ENCODE measurements around the gene KCNK7.

The KCNK7 gene

GRCh38 chr11:65556470-65557279, 38.9 kb downstream of the KCNK7 start:
- Histone ChIP-seq H3K27me3 (ENCODE audit: control insufficient read depth in 1 of 2, insufficient read depth in 2 of 2, low read length in 2 of 2) (no peaks in the 10 kb centered on the region), H3K4me1 (ENCODE audit: insufficient read depth, low read length) (peaks cover 62% of the 10 kb centered on the region), H3K36me3 (ENCODE audit: insufficient read depth, low read length) (peaks cover 13% of the 10 kb centered on the region), H3K9ac (ENCODE audit: low read length) (peak overlapping the region; percentile 83), H3K9me3 (ENCODE audit: low read length) (no peaks in the 10 kb centered on the region), H3K27ac (ENCODE audit: low read depth, low read length) (peak overlapping the region; percentile 85), H3K4me3 (ENCODE audit: low read depth in 1 of 2, low read length in 2 of 2) (peak overlapping the region; percentile 24 to 75)

DNA sequence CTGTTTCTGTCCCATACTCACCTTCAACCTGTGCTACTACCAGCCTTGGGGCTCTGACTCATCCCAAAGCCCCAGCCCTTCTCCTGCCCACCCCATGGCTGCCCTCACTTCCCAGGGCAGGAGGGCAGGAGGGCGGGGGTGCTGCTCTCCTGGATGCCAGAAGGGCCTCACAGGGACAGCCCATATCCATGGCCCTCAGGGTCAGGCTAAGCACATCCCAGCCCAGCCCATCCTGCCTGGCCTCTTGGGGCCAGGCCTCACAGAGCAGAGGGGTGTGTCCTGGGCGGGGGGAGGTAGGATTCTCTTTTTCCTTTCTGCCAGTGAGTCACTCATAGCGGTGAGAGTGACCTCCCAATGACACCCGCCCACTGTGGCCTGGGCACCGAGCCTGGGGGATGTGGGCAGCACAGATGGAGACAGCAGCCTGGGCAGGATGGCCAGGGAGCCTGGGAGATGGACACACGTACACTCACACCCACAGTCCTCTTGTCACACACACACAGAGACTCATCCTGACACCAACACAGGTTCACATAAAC, 39.8 kb downstream of the KCNK7 start:
- H3K4me3 ChIP-seq (ENCODE audit: low read depth in 1 of 2, low read length in 2 of 2) = no peak overlapping the region
- no peaks in the 10 kb centered on the region for H3K27me3 ChIP-seq (ENCODE audit: control insufficient read depth in 1 of 2, insufficient read depth in 2 of 2, low read length in 2 of 2)
- H3K9ac ChIP-seq (ENCODE audit: low read length) = no peak overlapping the region
- peaks cover 57% of the 10 kb centered on the region for H3K4me1 ChIP-seq (ENCODE audit: insufficient read depth, low read length)
- no peak overlapping the region for H3K27ac ChIP-seq (ENCODE audit: low read depth, low read length)
- H3K9me3 ChIP-seq (ENCODE audit: low read length) = no peaks in the 10 kb centered on the region
- H3K36me3 ChIP-seq (ENCODE audit: insufficient read depth, low read length) = peaks cover 22% of the 10 kb centered on the region

DNA sequence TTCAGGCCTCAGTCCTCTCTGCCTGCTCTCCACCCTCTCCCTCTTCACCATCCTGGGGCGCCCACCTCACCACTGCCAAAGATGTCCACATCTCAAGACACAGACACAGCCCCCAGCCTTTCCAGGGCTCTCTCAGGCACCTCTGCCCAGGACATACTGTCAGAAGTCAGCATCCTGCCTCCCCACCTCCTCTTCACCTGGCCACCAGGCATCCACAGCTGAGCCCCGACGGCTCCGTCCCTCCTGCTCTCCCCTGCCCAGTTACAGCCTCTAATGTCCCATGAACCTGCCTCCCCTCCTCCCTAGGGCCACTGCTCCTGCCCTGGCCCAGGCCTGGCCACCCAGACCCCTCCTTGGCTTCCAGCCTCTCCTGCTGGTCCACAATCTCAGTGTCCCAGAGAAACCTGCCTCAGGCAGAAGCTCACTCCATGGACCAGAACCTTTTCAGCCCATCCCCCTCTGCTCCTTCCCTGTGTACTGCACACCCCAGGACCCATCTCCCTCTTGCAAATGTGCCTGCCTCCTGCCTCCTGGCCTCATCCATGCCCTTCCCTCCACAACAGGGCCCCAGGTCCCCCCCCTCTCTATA, 40.7 kb downstream of the KCNK7 start:
- H3K36me3 ChIP-seq (ENCODE audit: insufficient read depth, low read length) = peaks cover 23% of the 10 kb centered on the region
- H3K27ac ChIP-seq (ENCODE audit: low read depth, low read length) = peak overlapping the region; percentile 6
- no peaks in the 10 kb centered on the region for H3K9me3 ChIP-seq (ENCODE audit: low read length)
- H3K4me3 ChIP-seq (ENCODE audit: low read depth in 1 of 2, low read length in 2 of 2) = no peak overlapping the region
- peaks cover 49% of the 10 kb centered on the region for H3K4me1 ChIP-seq (ENCODE audit: insufficient read depth, low read length)
- H3K27me3 ChIP-seq (ENCODE audit: control insufficient read depth in 1 of 2, insufficient read depth in 2 of 2, low read length in 2 of 2) = no peaks in the 10 kb centered on the region
- no peak overlapping the region for H3K9ac ChIP-seq (ENCODE audit: low read length)

DNA sequence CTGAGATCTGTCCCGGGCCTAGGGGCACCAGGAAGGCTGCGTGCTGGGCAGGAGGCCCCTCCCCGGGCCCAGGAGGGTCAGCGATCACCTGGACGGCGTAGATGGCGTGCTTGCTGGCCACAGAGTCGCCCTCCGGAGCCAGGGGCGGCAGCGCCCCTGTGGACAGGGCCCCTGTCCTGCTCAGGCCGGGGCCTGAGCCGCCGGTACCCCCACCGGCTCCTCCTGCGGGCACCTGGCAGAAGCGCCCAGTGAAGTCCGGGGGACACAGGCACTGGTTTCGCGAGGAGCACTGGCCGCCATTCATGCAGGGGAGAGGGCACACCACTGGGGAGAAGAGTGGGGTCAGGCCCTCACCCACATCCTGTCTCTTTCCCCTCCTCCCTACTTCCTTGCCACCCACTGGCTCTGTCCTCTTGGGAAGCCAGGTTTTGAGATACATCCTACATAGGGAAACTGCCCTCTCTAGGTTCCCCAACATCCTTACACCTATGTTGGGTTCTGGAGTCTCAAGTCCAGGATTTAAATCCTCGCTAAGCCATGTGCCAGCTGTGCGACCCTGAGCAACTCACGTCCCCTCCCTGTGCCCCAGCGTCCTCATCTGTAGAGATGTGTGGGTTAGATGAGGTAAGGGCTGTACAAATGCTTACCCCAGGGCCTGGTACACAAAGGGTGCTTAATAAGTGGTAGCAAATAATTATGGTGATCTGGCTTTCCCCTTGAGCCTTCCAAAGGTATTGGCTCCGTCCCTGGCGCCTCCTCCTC, 41.4 kb downstream of the KCNK7 start:
- no peak overlapping the region for H3K9ac ChIP-seq (ENCODE audit: low read length)
- no peak overlapping the region for H3K27ac ChIP-seq (ENCODE audit: low read depth, low read length)
- no peaks in the 10 kb centered on the region for H3K9me3 ChIP-seq (ENCODE audit: low read length)
- H3K4me3 ChIP-seq (ENCODE audit: low read depth in 1 of 2, low read length in 2 of 2) = no peak overlapping the region
- H3K27me3 ChIP-seq (ENCODE audit: control insufficient read depth in 1 of 2, insufficient read depth in 2 of 2, low read length in 2 of 2) = no peaks in the 10 kb centered on the region
- peaks cover 42% of the 10 kb centered on the region for H3K4me1 ChIP-seq (ENCODE audit: insufficient read depth, low read length)
- H3K36me3 ChIP-seq (ENCODE audit: insufficient read depth, low read length) = peaks cover 28% of the 10 kb centered on the region

DNA sequence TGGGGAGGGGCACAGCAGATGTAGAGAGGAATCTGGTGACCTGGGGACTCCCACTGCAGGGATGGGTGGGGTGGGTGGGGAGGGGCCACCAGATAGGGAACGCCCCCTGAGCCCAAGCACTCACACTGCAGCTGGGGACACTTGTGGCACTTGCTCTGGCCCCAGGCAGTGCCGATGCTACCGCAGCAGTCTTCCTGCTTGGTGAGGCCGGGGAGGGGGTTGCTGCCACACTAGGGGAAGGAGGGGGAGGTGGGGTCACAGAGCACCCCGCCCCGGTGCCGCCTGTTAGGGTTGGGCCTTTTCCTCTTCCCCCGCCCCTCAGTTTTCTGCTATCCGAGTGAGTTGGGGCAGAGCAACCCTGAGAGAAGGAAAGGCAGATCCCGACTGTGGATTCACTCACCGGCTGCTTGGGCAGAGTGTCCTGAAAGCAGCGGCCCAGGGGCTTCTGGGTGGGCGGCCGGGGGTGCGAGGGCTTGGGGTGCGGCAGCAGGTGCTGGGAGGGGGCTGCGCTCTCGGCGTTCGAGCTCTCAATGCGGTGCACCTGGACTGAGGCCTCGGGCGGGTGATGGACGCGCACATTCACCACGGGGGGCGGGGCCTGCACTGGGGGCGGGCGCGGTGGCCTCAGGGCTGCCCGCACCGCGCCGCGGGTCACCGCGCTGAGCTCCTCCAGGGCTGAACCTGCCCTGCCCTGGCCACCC, 42.1 kb downstream of the KCNK7 start:
- Histone ChIP-seq H3K4me3 (ENCODE audit: low read depth in 1 of 2, low read length in 2 of 2) (no peak overlapping the region), H3K9me3 (ENCODE audit: low read length) (no peaks in the 10 kb centered on the region), H3K4me1 (ENCODE audit: insufficient read depth, low read length) (peaks cover 35% of the 10 kb centered on the region), H3K36me3 (ENCODE audit: insufficient read depth, low read length) (peaks cover 35% of the 10 kb centered on the region), H3K9ac (ENCODE audit: low read length) (no peak overlapping the region), H3K27me3 (ENCODE audit: control insufficient read depth in 1 of 2, insufficient read depth in 2 of 2, low read length in 2 of 2) (no peaks in the 10 kb centered on the region), H3K27ac (ENCODE audit: low read depth, low read length) (no peak overlapping the region)

GRCh38 chr11:65552388-65552951, 43.1 kb downstream of the KCNK7 start:
- Histone ChIP-seq H3K27ac (ENCODE audit: low read depth, low read length) (no peak overlapping the region), H3K4me3 (ENCODE audit: low read depth in 1 of 2, low read length in 2 of 2) (no peak overlapping the region), H3K36me3 (ENCODE audit: insufficient read depth, low read length) (peaks cover 38% of the 10 kb centered on the region), H3K9ac (ENCODE audit: low read length) (no peak overlapping the region), H3K9me3 (ENCODE audit: low read length) (no peaks in the 10 kb centered on the region), H3K4me1 (ENCODE audit: insufficient read depth, low read length) (peaks cover 35% of the 10 kb centered on the region), H3K27me3 (ENCODE audit: control insufficient read depth in 1 of 2, insufficient read depth in 2 of 2, low read length in 2 of 2) (no peaks in the 10 kb centered on the region)

DNA sequence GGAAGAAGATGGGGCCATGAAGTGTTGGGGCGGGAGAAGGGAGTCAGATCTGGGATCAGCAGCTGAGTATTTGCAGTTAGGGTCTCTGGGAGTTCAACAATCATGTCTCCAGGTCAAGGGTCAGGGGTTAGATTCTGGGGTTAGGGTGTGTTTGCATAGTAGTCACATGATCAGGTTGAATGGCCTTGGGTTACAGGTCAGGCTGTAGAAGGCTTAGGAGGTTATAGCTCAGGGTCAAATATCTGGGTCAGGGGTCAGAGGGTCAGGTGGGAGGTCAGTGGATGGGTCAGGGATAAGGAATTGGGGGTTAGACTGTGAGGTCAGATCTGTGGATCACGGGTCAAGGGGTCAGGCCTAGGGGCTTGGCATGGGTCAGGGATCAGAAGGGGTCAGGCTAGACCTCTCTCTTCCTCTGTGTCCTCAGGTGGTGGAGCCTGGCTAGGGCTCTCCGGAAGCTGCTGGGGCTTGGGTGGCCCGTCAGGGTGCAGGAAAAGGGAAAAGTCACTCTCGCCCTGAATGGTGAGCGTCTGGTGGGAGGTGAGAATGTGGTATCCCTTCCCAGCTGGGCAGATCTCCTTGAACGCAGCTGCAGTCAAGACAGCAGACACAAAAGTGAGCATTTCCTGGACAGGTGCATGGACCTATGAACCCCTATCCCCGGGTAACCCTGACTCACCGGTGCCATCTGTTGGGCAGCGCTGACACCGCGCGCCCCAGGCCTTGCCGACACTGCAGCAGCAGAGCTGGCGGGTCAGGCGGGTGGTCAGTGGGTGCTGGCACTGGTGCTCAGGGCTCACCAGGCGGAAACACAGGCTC, 43.8 kb downstream of the KCNK7 start:
- Histone ChIP-seq H3K4me3 (ENCODE audit: low read depth in 1 of 2, low read length in 2 of 2) (no peak overlapping the region), H3K36me3 (ENCODE audit: insufficient read depth, low read length) (peaks cover 38% of the 10 kb centered on the region), H3K4me1 (ENCODE audit: insufficient read depth, low read length) (peaks cover 28% of the 10 kb centered on the region), H3K27me3 (ENCODE audit: control insufficient read depth in 1 of 2, insufficient read depth in 2 of 2, low read length in 2 of 2) (no peaks in the 10 kb centered on the region), H3K9me3 (ENCODE audit: low read length) (no peaks in the 10 kb centered on the region), H3K27ac (ENCODE audit: low read depth, low read length) (no peak overlapping the region), H3K9ac (ENCODE audit: low read length) (no peak overlapping the region)

DNA sequence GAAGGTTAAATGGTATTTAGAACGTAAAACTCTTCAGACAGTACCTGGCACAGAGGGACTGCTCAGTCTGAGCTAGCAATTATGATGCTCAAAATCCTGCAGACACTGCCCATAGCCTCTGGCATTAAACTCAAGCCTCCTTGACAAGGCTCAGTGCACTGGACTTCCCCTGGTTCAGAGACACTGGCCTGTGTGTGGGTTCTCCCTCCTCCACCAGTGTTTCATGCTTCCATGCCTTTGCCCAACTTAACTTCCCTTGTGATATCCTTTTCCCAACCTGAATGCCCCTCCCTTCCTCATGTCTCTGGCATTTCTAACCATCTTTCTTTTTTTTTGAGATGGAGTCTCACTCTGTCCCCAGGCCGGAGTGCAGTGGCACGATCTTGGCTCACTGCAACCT, 46.5 kb downstream of the KCNK7 start:
- Histone ChIP-seq H3K36me3 (ENCODE audit: insufficient read depth, low read length) (peaks cover 52% of the 10 kb centered on the region), H3K27ac (ENCODE audit: low read depth, low read length) (no peak overlapping the region), H3K27me3 (ENCODE audit: control insufficient read depth in 1 of 2, insufficient read depth in 2 of 2, low read length in 2 of 2) (no peaks in the 10 kb centered on the region), H3K9me3 (ENCODE audit: low read length) (no peaks in the 10 kb centered on the region), H3K4me1 (ENCODE audit: insufficient read depth, low read length) (peaks cover 4% of the 10 kb centered on the region), H3K4me3 (ENCODE audit: low read depth in 1 of 2, low read length in 2 of 2) (no peak overlapping the region), H3K9ac (ENCODE audit: low read length) (no peak overlapping the region)

DNA sequence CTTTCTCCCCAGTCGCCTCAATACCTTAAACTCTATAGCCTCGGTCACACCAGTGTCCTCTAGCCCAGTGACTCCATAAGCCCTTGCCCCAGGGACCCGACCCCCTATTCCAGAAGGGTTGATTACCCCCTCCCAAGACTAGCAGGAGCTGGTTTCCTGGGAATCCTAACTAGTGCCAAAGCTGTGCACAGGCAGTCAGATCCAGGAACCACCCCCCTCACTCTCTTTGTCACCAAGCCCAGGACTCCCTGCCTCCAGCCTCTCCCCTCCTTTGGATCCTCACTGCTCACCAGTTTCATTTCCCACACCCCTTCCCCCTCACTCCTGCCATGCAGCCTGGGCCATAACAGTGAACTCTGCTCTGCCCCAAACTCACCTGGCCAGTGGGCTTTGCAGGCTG, 47.2 kb downstream of the KCNK7 start:
- Histone ChIP-seq H3K4me3 (ENCODE audit: low read depth in 1 of 2, low read length in 2 of 2) (no peak overlapping the region), H3K9ac (ENCODE audit: low read length) (no peak overlapping the region), H3K4me1 (ENCODE audit: insufficient read depth, low read length) (peaks cover 4% of the 10 kb centered on the region), H3K9me3 (ENCODE audit: low read length) (no peaks in the 10 kb centered on the region), H3K27ac (ENCODE audit: low read depth, low read length) (no peak overlapping the region), H3K27me3 (ENCODE audit: control insufficient read depth in 1 of 2, insufficient read depth in 2 of 2, low read length in 2 of 2) (no peaks in the 10 kb centered on the region), H3K36me3 (ENCODE audit: insufficient read depth, low read length) (peaks cover 53% of the 10 kb centered on the region)

- Histone ChIP-seq H3K27me3 (ENCODE audit: control insufficient read depth in 1 of 2, insufficient read depth in 2 of 2, low read length in 2 of 2) (no peaks in the 10 kb centered on the region), H3K4me1 (ENCODE audit: insufficient read depth, low read length) (peaks cover 4% of the 10 kb centered on the region), H3K4me3 (ENCODE audit: low read depth in 1 of 2, low read length in 2 of 2) (no peak overlapping the region), H3K9ac (ENCODE audit: low read length) (no peak overlapping the region), H3K9me3 (ENCODE audit: low read length) (no peaks in the 10 kb centered on the region), H3K36me3 (ENCODE audit: insufficient read depth, low read length) (peaks cover 56% of the 10 kb centered on the region), H3K27ac (ENCODE audit: low read depth, low read length) (no peak overlapping the region)
Measured at GRCh38 chr11:65547446-65548125, 48.0 kb downstream of the KCNK7 start.
